ENCODE measurements around the gene FBN1.

Gene FBN1

GRCh38 chr15:48596415-48596814, 49.1 kb downstream of the FBN1 start:
- no peak for DNase-seq

GRCh38 chr15:48595981-48596380, 49.5 kb downstream of the FBN1 start:
- no peak for TF ChIP-seq POLR2A (IDR thresholded peaks at IDR 0.05; ENCODE audit: low read length)
- no peak for TF ChIP-seq GATA1 (IDR thresholded peaks at IDR 0.05; ENCODE audit: low read depth, low read length)
- DNase-seq, result no peak

More at GRCh38 chr15:48596415-48596814, 49.1 kb downstream of the FBN1 start:
- no peak for TF ChIP-seq POLR2A (IDR thresholded peaks at IDR 0.05; ENCODE audit: low read length)
- TF ChIP-seq GATA1 (IDR thresholded peaks at IDR 0.05; ENCODE audit: low read depth, low read length), result no peak

DNA sequence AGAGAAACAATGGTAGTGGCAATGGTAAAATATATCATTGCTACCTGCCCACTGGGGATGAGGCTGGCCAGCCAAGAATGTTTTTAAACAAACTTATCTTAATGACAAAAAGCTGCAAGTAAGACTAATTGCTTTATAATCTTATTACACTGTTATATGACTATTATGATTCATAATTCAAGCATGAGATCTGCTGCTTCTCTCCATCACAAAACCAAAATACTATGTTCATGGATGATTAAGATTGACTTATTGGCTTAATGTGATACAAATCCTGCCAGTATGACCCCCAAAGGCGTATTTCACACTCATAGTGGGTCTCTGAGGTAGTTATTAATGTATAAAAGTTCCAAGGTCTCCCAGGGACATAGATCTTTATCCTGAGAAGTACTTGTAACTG, 52.6 kb downstream of the FBN1 start:
- no peak for DNase-seq
- no peak for TF ChIP-seq GATA1 (IDR thresholded peaks at IDR 0.05; ENCODE audit: low read depth, low read length)
- TF ChIP-seq POLR2A (IDR thresholded peaks at IDR 0.05; ENCODE audit: low read length), result no peak

DNA sequence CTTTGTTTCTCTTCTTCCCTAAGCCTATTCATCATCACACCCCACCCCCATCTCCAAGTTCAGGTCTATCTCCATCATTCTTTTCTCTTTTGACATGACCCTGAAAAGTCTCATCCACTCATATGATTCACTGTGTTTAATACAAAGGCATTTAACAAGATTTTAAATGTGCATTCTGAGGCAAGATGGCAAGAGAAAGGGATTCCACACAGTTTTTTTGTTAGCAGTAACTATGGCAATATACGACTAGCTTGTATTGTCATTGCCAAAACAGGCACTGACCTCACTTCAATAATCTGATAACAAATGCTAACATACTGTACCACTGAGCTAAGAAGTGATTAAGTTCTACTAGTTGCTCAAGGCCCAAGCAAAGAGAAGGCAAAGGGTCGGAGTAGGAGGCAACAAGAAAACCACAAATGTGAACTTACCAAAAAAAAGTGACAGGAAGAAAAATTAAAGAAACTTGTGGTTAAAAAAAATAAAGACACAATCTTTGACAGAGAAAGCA, 53.2 kb downstream of the FBN1 start:
- peak; percentile 61 to 81 for DNase-seq
- TF ChIP-seq POLR2A (IDR thresholded peaks at IDR 0.05; ENCODE audit: low read length) (no peak), GATA1 (IDR thresholded peaks at IDR 0.05; ENCODE audit: low read depth, low read length) (no peak)

DNA sequence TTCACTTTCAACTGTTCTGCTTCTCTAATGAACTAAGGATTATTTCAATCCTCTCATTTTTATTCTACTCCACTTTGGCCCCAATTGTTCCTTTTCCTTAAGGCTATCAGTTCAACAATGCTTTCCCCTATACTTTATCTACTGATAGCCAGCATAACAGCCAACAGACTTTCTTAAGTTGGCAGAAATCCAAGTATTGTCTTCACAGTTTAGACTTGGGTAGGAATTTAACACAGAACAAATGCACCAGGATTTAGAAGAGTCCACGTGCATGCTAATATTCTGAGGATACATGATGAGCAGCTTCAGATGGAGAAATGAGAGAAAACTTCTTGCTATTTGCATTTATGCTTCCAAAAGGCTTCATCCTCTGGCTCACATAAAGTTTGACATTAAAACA, 54.8 kb downstream of the FBN1 start:
- TF ChIP-seq POLR2A (IDR thresholded peaks at IDR 0.05; ENCODE audit: low read length) (no peak), GATA1 (IDR thresholded peaks at IDR 0.05; ENCODE audit: low read depth, low read length) (peak; percentile 61)
- DNase-seq, result peak; percentile 59 to 87

DNA sequence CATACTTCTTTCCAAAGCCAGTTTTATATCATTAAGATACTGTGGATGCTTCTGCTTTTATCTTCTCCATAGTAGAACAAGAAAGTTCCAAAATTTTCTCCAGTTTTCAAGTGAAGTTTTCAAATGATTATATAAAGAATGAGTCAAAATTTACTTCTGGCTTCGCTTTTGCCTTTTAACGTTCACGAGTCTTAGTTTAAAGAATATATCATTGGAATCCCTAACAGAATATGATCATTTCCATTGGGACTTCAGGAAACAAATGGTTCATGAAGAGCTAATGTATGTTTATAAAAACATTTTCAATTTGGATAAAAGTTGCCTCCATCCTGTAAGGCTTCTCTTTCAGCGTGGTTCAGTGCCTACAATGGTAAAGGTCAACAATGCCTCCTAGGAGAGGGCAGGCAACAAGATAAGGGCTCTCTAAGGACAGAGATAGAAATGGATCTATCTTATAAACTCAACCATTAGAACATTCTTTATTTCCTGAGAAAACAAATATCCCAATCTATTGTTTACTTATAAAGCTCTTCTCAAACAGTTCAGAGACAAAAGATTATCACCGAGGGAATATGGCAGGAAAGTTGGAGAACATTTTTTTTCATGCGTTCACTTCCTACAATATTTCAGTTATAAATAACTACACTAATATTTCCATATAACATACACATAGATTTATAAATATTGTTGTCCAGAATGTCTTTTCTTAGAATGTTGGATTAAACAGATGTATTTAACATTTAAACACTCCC, 60.5 kb downstream of the FBN1 start:
- no peak for DNase-seq
- no peak for TF ChIP-seq GATA1 (IDR thresholded peaks at IDR 0.05; ENCODE audit: low read depth, low read length)
- no peak for TF ChIP-seq POLR2A (IDR thresholded peaks at IDR 0.05; ENCODE audit: low read length)

GRCh38 chr15:48584090-48584811, 61.3 kb downstream of the FBN1 start:
- no peak for DNase-seq
- no peak for TF ChIP-seq GATA1 (IDR thresholded peaks at IDR 0.05; ENCODE audit: low read depth, low read length)
- TF ChIP-seq POLR2A (IDR thresholded peaks at IDR 0.05; ENCODE audit: low read length), result no peak

DNA sequence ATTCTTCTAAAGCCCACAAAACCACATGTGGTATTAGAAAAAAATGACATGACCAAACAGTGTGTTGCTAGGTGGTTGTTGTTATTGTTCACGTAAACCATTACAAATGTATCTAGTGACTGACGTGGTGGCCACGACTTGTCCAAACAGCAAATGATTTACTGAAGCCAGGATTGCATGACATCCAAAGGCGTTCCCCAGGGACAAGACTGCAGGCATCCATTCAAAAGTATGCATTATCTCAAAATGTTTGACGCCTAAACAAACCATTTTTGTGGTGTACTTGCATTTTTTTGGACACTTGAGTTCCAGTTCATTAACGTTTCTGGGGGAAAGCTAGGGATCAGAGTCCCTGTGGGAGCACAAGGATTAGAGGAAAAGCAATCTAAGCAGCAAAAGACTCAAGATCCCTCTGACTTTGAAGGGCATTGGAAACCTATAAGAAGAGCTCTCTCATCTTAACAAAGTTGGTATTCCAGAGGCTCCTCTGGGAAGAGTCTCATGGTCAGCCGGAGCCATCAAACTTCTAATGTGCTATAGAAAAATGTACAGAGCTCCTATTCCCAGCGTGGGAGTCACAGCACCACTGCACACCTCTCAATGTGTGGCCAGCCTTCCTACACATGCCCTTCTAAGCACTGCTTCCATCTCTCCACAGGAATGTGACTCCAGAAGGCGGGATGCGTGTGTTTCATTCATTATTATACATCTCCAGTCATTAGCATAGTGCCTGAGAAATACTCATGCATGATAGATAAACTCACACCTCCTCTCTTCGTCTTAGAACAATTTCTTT, 62.9 kb downstream of the FBN1 start:
- TF ChIP-seq POLR2A (IDR thresholded peaks at IDR 0.05; ENCODE audit: low read length) (no peak), GATA1 (IDR thresholded peaks at IDR 0.05; ENCODE audit: low read depth, low read length) (no peak)
- DNase-seq, result peak in 1 of 2 experiments; percentile 18

GRCh38 chr15:48581219-48581618, 64.3 kb downstream of the FBN1 start:
- no peak for DNase-seq
- TF ChIP-seq GATA1 (IDR thresholded peaks at IDR 0.05; ENCODE audit: low read depth, low read length) (no peak), POLR2A (IDR thresholded peaks at IDR 0.05; ENCODE audit: low read length) (no peak)

DNA sequence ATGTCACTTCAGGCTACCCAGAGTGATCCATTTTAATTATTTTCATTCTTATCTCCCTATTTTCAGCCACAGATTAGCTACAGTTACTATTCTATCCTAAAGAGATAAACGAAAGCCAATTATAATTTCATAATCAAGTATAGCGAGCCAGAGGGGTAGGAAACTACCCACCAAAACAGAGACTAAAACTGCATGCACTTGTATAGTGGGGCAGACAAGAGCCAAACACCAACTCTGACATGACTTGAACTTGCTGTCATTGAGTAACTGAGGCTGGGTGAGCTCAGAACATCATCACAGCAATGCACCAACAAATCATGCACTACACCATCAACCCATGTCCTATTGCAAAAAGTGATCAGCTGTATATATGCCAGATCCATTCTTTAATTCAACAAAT, 64.8 kb downstream of the FBN1 start:
- DNase-seq, result peak; percentile 72 to 85
- no peak for TF ChIP-seq POLR2A (IDR thresholded peaks at IDR 0.05; ENCODE audit: low read length)
- TF ChIP-seq GATA1 (IDR thresholded peaks at IDR 0.05; ENCODE audit: low read depth, low read length), result no peak

- peak; percentile 90 to 96 for DNase-seq
- no peak for TF ChIP-seq POLR2A (IDR thresholded peaks at IDR 0.05; ENCODE audit: low read length)
- peak; percentile 79 for TF ChIP-seq GATA1 (IDR thresholded peaks at IDR 0.05; ENCODE audit: low read depth, low read length)
Observed at GRCh38 chr15:48579945-48580671, 65.4 kb downstream of the FBN1 start.

DNA sequence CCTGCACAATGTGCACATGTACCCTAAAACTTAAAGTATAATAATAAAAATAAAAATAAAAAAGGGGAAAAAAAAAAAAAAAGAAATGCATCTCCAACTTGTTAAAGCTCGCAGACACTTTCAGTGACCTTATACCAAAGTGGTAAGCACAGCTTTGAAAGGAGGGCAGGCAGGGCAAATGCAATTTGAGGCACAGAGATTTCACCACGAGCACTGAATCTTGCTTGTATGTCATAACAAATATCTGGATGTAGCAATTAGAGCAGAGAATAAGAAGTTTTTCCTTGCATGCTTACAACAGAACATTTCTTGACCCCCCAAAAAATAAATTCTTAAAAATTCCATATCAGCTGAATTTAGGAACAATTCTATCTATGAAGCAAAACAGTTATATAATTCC, 66.5 kb downstream of the FBN1 start:
- TF ChIP-seq POLR2A (IDR thresholded peaks at IDR 0.05; ENCODE audit: low read length) (no peak), GATA1 (IDR thresholded peaks at IDR 0.05; ENCODE audit: low read depth, low read length) (no peak)
- DNase-seq, result no peak

- TF ChIP-seq POLR2A (IDR thresholded peaks at IDR 0.05; ENCODE audit: low read length) (no peak), GATA1 (IDR thresholded peaks at IDR 0.05; ENCODE audit: low read depth, low read length) (no peak)
- no peak for DNase-seq
Observed at GRCh38 chr15:48577469-48577868, 68.0 kb downstream of the FBN1 start.
